HG03457 (cell line): Measurements from ENCODE around the gene DNAH17.

Experiments
- ATAC-seq: cut with Tn5 transposase; IDR thresholded peaks from one replicate; pipeline ENCODE4 v1.9.1; 2021; ENCODE audit warnings: moderate number of reproducible peaks; ENCODE audit not compliant: unreplicated experiment

DNAH17 gene

DNA sequence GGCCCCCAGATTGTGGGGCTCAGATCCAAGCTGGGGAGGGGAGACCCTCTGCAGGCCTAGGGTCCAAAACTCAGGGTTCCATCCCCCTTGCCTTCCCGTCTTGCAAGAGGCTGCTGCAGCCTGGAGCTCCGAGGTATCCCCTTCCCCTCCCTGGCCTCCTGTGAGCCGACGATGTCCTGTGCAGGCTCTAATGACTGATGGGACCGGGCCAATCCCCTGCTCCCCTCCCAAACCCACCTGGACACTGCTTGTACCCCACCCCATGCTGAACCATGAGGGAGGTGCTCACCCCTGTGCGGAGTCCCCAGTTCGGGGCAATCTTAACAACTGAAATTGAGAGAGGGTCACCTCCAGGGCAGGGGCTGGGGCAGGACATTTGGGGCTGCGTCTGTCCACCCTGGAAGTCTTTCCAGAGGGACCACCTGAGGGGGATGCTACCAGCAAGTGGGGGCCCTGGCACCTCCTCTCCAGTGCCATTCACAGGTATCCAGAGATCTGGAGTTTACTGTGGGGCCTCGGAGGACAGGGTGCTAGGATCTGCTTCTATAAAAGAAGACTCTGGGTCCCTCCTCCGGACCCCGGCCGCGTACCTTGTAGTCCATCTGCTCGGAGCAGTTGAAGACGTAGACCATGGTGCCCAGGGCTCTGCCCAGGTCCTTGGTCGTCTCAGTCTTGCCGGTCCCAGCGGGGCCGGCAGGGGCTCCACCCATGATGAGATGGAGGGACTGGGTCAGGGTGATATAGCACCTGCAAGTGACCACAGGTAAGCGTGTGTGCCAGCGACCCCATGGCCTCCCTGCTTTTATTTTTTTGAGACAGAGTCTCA is 77.3 kb downstream of the DNAH17 start:
- ATAC-seq = no peak

DNA sequence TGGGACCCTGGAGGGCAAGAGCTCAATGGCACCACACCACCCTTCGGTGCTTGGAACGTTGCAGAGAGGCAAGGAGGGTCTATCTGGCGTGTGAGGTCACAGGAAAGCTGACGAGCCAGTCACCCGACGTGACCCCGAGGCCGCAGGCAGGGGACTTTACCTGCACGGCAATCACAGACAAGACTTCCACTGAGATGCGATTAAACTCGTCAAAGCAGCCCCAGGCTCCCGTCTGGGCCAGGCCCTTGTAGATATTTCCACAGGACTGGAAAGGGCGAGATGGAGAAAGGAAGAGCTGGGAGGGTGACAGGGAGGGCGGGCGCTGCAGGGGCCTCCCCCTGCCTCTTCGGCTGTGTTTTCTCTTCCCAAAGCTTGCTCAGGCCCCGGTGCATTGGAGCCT is 78.3 kb downstream of the DNAH17 start:
- no peak for ATAC-seq

DNA sequence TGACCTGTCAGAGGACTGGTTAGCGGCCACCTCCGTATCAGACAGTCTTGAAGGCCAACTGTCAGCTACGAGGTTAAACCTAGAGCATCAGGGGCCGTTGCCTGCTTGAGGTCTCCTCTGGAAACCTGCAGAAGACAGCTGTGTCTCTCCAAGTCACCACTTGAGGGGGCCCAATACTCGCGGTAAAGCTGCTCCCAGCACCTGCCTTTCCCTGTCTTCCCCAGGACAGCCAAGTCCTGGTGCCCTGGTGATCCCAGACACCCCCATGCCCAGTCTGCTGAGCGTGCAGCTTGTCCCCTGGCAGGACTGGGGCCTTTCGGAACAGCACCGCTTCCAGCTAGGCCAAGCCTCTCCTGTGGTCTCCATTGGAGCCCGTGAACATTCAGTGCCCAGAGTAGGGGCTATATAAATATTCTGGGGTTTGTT is 80.1 kb downstream of the DNAH17 start:
- no peak for ATAC-seq

DNA sequence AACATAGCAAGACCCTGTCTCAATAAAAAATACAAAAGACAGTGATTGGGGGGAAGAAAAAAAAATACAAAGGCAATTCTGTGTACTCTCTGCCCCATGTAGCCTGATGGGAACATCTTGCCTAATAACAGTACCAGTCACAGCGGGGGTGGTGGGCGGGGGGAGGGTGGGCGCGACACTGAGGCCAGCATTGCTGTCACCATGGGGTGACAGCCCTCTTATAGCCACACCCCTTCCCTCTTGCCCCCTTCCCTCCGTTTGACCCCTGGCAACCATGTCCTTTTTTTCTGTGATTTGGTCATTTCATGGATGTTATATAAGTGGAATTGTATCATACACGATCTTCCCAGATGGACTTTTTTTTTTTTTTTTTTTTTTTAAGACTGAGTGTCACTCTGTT is 80.9 kb downstream of the DNAH17 start:
- ATAC-seq = no peak

DNA sequence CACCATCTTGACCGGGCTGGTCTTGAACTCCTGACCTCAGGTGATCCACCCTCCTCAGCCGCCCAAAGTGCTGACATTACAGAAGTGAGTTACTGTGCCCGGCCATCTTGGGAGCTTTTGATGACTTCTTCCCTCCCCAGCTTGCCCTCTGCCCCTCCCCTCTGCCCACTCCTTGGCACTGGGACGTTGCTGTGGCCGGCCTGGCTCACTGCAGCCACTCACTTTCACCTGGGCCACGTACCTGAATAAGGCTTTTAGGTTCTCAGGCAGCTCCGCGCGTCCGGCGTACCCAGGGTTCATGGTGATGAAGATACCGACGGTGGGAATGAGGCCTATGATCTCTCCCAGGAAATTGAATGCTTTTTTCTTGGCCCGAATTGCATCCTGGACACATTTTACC is 81.6 kb downstream of the DNAH17 start:
- ATAC-seq = no peak

DNA sequence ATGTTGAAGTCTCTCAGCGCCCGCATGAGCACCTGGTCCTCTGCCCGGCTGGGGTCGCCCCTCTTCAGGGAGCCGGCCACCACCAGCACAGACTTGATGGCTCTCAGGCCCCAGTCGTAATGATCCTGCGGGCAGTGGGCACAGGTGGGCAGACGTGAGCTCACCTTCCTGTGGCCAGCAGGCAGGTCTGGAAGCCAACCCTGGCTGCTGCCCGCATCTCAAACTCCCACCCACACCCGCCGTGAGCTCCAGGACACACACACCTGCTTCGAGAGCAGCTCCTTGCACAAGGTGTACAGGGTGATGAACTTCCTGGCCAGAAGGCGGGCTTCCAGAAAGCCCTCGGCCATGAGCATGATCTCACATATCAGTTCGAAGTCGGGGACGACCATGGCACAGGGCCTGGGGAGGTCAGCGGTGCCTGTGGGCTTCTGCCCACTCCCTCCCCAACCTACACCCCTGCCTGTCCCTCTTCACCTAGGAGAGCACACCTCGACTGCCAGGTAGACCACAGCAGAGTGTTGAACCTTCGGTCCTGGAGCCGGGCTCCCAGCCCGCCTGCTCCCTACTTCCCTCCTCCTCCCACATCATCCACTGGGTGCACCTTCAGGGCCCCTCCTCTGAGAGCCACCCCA is 82.4 kb downstream of the DNAH17 start:
- ATAC-seq = no peak

DNA sequence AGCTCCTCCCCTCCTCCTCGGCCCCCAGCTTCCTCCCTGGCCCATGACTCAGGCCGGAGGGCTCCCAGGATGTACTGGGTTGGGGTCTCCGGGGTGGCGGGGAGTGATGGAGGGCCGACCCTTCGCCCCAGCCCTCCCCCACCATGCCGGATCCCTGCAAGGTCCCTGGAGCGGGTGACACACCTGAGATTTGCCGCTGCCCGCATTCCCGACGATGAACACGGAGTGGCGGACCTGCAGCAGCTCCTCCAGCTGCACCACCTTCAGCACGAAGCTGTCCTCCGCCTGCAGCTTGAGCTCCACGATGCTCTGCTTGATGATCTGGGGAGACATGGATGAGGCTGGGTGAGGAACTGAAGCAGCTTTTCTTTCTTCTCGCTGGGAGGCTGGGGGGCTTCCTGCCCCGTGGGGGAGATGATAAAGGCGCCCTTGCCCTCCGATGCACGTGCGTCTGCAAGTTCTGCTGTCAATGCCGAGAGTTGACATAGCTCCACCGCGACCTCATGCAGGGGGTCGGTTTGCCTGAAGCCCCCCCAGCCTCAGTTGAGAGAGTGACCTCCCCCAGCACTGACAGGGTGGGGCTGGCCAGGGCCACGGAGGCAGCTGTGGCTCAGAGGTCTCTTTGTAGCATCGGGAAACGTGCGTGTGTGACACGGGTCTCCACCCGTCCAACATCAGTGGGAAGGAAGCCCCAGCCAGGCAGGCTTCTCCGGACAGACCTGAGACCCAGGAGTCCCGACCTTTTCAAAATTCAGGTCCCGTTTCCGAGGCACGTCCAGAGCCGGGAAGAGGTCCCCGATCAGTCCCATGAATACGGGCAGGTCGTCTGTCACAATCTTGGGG is 83.1 kb downstream of the DNAH17 start:
- no peak for ATAC-seq

DNA sequence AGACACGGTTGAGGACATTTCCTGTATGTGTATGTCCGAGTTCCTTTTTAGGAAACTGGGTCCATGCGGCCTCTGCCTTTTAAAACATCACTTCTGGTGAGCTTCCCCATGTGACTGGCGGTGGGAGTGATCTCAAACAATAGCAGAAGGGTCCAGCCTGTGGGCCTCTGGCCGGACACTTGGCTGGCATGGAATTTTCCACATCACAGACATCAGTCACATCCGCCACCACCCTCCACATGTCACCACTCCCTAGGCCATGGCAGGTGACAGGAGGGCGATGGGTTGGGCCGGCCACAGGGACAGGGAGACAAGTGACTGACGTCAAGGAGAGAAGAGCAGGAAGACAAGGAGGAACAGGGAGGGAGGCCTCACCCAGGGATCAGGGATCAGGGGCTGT is 83.7 kb downstream of the DNAH17 start:
- ATAC-seq = no peak

DNA sequence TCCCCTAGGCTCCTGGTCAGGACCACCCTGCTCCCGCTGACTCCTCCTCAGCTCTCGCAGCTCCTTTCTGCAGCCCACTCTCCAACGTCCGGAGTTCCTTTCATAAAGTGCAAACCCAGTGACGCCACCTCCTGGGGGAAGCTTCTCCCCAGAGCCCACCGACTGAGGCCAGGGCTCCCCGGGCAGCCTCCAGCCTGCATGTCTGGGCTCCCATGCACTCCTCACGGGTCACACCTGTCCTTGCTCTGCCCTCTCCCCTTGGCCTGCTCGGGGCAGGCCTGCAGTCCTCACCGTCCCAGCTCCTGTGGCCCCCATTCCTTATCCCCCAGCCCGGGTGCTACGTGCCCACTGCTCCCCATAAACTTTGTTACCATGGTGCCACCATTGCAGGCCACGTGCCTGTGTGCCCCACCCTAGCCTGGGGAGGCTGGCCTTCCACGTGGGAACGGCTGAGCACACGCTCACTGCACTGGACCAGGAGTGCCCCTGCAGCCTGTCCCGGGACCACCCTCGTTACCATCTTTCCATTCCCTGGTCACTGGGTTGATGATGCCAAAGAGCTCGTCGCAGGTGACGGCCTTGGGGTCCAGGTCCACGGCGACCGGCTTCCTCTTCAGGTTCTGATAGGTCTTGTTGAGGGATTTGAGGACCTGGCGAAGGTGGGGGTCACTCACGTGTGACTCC is 84.9 kb downstream of the DNAH17 start:
- no peak for ATAC-seq

DNA sequence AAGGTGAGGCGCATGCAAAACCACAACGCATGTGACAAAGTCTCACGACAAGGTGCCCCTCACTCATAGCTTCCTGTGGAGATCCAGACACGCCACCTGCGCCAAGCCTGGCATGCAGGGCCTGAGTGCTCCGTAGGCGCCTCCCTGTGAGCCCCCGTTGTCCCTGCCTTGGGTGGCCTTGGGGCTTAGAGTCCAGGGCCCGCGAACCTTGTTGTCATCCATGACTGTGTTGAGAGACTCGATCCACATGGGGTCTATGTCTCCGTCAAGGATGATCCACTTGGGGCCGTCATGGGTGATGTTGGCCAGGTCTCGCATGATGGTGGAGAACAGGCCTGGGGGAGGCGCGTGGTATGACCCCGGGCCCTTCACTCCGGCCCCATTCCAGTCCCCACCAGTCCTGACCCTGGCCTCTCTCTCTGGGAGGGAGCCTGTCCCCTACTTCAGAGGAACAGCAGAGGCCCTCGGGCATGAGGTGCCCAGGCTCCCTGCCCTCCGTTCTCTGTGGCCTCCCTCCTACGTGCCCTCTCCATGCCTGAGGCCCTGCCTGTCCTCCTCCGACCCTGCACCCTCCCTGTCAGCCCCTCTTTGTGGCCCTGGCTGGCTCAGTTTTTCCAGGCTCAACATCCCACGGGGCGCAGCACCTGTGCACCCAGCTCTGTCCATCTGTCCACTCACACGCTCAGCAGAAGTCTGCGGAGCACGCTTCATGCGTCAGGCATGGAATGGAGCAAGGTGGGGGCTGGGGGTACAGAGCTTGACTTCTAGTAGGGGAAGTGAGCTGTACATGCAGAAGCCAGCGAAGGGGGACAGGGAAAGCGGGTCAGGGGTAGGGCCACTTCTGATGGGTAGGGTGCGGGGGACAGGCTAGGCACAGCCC is 85.7 kb downstream of the DNAH17 start:
- ATAC-seq = no peak

DNA sequence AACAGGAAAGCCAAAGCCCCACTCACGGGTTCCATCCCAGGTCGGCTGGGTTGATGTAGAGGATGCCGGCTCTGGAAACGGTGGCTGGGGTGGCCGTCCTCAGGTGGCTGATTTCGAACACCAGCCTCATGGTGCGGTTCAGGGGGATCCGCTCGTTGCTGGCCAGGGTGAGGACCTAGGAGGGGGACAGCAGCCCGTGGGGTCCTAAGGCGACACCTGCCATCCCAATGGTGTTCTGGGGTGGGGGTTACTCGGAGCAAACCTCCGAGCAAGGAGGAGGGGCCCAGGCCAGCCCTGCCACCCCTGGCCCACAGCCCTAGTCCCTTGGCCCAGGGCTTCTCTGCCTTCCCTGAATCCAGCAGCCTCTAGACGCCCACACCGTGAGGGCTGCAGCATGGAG is 86.5 kb downstream of the DNAH17 start:
- ATAC-seq = no peak

DNA sequence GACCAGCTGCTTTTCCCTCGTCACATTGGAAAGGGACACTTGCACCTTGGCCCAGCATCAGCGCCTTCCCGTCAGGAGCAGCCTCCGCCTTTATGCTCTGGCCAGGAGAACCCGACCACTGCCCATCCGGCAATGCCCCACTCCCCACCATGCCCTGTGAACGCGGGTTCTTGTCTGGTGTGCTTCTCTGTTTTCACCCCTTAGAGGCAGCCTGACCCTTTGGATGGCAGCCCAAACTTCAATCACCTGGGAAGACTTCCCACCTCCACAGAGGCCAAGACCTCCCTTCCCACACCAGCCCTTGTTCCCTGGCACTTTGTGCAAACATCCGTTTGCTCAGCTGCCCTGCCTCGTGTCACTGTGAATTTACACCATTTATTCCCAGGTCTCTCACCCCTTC is 87.0 kb downstream of the DNAH17 start:
- no peak for ATAC-seq

DNA sequence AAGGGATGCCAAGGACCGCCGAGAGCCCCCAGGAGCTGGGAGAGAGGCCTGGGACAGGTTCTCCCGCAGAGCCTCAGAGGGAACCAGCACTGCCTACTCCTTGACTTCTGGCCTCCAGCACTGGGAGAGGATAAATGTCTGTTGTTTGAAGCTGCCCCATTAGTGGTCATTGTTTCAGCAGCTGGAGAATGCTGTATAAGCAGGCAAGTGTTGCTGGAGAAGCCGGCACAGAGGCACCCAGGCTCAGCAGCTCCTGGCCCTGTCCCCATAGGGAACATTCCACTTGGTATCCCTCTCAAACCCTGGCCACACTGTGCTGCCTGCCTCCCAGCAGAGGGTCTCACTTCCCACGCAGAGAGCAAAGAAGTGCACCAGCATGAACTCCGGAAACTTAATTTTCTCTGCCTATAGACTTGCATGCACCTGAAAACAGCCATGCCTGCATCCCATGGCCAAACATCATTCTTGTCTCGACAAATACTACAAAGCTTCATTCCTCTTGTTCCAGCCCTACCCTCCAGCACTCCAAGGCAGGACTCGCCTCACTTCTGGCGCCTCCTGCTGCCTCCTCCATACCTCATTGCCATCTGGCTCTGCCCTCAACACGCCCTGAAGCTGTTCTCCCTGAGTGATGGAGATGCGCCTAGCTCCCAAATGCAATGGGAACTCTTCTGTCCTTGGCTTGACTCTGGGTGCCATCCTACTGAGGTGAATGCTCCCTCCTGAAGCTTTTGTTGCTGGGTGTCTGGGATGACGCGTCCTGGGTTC is 88.1 kb downstream of the DNAH17 start:
- no peak for ATAC-seq

DNA sequence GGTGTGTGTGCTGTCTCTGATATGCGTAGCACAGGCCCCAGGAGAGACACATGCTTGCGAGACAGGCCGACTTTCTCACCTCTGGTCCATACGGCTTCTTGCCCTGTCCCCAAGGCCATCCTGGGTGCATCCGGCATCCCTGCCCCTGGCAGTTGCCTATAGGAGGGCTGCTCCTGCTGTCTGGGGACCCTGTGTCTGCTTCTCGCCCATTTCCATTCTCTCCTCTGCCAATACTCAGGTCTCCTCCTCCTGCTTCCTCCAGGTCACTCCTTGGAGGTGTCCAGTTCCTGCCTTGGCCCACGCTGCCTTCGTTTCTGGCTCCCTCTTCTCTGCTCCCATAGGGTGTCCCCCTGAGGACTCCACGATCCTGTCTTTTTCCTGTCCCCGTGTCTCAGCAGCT is 89.0 kb downstream of the DNAH17 start:
- ATAC-seq = no peak

DNA sequence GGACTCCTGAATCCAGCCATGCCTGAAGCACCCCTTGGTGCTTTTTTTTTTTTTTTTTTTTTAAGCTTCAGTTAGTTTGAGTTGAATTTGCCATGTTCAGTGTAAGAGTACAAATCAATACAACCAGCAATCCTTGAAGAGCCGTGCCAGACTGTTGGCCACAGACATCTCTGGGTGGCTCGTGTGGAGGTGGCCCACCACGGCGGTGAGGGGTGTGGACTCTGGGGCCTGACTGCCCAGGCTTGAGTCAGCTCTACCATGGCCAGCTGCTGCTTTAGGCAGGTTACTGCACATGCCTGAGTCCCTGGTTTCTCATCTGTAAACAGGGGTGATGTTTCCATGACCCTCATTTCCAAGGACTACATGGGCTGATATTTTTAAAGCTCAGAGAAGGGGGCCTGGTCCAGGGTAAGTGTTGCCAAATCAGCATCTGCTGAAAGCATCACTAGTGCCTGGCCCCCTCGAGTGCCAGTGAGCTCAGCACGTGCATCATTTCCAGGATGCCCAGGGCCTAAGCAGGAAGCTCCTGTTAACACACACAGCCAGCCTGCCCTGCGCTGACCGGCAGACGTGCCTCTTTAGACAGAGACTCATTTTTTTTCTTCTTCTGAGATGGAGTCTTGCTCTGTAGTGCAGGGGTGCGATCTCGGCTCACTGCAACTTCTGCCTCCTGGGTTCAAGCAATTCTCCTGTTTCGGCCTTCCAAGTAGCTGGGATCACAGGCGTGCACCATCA is 90.1 kb downstream of the DNAH17 start:
- no peak for ATAC-seq

DNA sequence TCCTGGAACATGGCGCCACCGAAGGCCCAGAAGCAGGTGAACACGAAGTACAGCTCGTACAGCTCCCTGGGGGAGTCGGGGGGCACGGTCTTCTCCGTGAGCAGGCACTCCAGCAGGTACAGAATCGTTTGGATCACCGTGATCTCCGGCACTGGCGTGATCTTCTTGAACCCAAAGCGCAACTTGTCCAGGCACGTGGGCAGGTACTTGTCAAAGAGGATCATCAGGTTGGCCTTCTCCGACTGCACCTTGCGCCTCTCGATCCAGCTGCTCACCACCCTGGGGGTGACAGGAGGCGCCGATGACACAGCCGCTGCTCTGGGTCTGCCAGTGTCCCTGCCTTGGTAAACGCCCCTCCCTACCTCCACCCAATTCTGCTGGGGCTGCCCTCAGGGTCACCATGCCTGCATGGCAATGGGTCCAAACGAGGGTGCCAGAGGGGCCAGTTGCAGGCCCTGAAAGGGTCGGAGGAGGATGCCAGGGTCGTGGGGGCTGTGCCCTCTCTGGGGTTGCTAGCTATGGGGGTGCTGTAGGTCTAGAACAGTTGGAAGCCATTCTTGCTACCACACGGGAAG is 90.9 kb downstream of the DNAH17 start:
- ATAC-seq = no peak

DNA sequence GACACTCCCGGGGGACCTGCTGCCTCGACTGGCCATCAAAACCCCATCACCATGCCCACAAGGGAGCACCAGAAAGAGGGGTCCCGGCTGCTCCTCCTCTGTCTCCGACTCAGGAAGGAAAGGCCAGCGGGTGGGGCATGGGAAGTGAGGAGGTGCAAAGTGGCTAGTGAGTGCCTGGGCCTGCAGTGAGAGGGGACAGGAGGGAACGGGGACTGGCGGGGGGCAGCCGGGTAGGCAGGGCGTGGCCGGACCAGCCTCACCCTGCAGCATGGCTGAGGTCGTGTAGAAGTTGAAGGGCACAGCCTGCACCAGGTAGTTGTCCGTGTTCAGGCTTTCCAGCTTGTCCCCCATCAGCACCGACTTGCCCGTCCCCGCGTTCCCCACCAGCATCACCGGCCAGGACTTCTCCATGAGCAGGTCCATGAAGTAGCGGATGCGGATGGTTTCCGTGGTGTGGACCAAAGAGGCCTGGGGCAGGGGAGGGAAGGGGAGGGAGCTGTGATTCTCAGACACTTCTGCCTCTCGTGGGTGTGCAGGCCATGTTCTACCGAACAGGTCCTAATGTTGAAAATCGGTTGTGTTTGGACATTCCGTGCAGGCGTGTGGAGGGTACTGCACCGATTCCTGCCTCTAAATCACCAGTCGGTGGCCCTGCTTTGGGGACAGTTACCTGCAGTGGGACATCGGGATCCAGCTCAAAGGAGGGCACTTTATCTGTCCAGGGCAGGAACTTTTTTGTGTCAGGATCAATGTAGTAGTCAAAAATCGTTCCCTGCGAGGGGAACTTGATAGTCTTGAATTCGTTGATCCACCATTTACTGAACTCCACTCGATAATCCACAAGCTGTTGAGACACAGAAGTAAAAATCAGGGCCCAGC is 91.7 kb downstream of the DNAH17 start:
- ATAC-seq = no peak
